GM20000 (cell line): Measurements from ENCODE around the gene PDZRN4.

ENCODE experiments used
- DNase-seq: peaks from one replicate; pipeline ENCODE4 v3.0.0; 2012; ENCODE audit warnings: low spot score
- CTCF ChIP-seq: IDR thresholded peaks from 2 replicates; pipeline ENCODE4 v1.5.1; 2012; ENCODE audit warnings: mild to moderate bottlenecking, control low read depth; ENCODE audit errors: extremely low read depth, missing control alignments

PDZRN4 gene

GRCh38 chr12:41459111-41459905 lies 271.2 kb downstream of the PDZRN4 start:
- no peak for DNase-seq
- no peak for TF ChIP-seq CTCF

- no peak for TF ChIP-seq CTCF
These were observed 271.7 kb downstream of the PDZRN4 start for GRCh38 chr12:41459906-41460214.

DNA sequence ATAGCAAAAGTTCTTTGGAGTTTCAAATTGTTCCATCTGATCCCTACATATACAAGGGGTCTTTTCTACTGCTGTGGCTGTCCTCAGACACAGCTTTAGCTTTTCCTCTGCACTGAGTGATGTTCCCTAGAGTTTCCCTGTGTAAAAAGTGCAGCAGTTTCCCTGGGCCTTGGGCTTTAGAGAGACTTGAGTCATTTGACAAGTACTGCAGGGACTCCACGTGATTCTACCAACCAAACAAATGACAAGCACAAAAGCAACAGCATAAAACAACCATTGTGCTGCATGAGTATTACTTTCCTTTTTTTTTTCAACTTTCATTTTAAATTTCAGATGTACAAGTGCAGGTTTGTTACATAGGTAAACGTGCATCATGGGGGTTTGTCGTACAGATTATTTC lies 272.8 kb downstream of the PDZRN4 start:
- no peak for TF ChIP-seq CTCF
- DNase-seq = no peak

More at GRCh38 chr12:41459906-41460214, 271.7 kb downstream of the PDZRN4 start:
- DNase-seq = no peak

DNA sequence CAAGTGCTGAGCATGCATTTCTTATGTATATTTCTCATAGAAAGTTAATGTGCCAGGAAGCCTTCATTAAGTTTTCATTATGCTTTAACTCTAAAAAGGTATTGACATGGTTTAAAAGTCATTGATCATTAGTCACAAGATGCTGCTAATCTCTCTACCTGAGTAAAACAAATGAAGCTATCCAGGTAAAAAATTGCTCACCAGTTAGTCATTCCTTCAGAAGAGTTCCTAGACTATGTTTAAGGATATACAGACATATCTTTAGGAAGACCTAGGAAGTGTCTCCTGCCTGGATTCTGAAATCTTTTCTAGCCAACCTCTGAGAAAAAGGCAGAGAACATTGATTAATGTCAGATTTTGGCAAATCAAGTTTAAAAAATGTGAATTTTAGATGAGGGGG lies 274.2 kb downstream of the PDZRN4 start:
- TF ChIP-seq CTCF = no peak
- no peak for DNase-seq

- no peak for TF ChIP-seq CTCF
- no peak for DNase-seq
These were observed 277.4 kb downstream of the PDZRN4 start for GRCh38 chr12:41465526-41465925.

DNA sequence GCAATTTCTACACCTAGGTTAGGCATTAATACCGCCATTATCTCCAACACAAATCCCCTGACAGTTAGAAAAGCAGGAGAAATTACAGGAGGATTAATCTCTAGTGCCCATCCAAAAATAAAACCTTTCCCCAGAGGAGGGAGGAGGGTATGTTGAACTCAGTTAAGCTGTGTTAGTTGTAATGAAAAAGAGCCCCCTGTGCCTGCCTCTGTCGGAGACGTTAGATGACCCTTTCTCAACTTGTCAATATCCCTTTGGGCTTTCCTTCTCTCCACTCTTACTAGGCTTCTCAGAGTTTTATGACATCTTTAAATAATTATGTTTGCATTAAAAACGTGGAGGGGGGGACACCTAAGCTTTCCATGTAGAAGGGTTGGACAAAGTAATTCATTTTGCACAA lies 278.2 kb downstream of the PDZRN4 start:
- DNase-seq = no peak
- TF ChIP-seq CTCF = no peak

GRCh38 chr12:41466802-41467201 lies 278.7 kb downstream of the PDZRN4 start:
- no peak for TF ChIP-seq CTCF
- DNase-seq = no peak
